ENCODE data around the gene SSR4.

Gene SSR4

DNA sequence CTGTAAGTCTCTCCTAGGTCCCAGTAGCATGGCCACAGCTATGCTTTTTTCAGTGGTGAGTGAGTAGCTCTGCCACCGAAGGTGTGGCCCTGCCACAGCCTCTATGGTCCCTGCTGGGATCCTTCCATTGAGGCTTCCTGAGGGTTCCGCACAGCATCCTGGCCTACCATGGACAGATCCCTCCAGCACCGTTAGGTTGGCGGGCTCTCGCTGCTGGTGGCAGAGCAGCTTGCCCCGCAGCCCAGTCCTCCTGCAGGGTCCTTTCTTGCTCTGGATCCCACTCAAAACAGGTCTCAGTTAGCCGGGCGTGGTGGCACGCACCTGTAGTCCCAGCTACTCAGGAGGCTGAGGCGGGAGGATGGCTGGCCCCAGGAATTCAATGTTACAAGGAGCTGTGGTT lies 38.3 kb downstream of the SSR4 start:
- DNase-seq, result no peak

DNA sequence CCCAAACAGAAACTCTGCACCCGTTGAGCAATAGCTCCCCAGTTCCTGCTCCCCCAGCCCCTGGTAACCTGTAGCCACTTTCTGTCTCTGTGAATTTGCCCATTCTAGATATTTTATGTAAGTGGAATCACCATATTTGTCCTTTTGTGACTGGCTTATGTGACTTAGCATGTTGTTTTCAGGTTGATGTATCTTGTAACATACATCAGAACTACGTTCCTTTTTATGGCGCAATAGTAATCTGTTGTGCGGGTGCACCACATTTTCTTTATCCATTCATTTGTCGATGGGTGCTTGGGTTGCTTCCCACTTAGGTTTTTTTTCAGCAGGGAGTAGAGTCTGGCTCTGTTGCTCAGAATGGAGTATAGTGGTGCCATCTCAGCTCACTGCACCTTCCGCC lies 42.5 kb downstream of the SSR4 start:
- no peak for DNase-seq

DNA sequence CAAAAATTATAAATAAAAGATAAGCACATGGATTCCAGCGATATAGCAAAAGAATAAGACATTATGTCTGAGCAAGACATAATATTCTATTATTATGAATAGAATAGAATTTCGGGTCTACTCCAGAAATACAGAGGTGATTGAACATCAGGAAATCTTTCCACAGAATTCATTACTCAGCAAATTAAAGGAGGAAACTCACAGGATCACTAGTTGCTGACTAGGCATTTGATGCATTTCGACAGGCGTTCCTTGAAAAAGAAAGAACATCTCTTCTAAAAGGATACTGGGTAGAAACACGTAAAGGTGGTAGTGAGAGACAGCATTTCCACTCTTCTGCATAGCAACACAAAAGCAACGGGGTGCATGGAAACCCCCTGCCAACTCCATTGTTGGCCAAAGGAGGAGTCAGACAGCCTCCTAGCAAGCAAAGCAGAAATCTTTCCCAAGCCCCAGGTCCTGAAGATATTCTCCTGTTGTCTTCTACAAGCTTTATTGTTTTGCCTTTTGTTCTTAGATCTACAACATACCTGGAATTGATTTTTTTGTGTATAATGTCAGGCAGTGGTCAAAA lies 50.1 kb downstream of the SSR4 start:
- no peak for DNase-seq

DNA sequence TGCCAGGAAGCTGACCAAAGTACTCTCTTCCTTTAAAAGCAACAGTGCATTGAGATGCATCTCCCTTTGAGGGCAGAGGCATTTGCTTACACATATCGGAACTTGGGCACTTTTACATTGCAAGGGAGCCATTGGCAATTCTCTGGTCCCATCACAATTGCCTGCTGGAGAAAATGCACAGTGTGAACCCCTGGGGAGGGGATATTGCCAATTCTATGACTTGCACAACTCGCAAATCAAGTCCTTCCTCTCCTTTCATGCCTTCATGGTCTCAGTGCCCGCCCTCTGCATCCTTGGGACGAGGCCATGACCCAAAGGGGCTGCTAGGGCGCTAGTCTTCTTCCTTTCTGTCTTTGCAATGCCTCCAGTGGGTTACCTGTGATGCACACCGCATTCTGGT lies 50.7 kb downstream of the SSR4 start:
- no peak for DNase-seq

DNA sequence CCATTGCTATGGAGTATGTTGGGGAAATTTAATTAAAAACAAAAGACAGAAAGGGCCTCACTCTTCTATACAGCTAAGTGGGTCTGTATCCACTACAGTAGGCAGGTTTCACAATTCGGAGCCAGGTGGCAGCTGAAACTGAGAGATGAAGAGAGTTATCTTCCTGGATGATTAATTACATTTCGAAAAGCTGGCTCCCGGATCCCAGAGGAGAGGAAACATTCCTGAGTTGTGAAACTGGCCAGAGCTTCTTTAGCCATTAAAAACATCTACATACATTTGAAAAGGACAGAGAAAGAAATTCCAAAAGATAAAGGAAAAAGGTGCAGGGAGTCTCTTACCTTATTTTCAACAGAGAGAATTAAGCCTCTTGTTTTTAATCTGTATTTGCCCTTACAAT lies 51.4 kb downstream of the SSR4 start:
- DNase-seq, result no peak
